Mesenchymal stem cell (in vitro differentiated cells and primary cell): ENCODE data around the gene MAPK12.

Source experiments
- DNase-seq: peaks from one replicate; pipeline ENCODE4 v3.0.0-alpha.2; 2013
- H2AFZ ChIP-seq: one replicate; pipeline ENCODE4 v1.6.1; 2013; ENCODE audit warnings: low read depth, mild to moderate bottlenecking, control low read depth, inconsistent platforms, low read length, moderate library complexity
- H2AK5ac ChIP-seq: 2 replicates; pipeline ENCODE4 v1.6.1; 2013; ENCODE audit warnings: low read length, moderate library complexity, mild to moderate bottlenecking, inconsistent platforms; ENCODE audit not compliant: severe bottlenecking
- H2BK120ac ChIP-seq: one replicate; pipeline ENCODE4 v1.6.1; 2013; ENCODE audit warnings: low read depth, mild to moderate bottlenecking, inconsistent platforms, low read length, moderate library complexity
- H2BK12ac ChIP-seq, 2 experiments: one replicate each; pipeline ENCODE4 v1.6.1; 2013; ENCODE audit warnings: inconsistent platforms in 2 of 2, low read length in 2 of 2, mild to moderate bottlenecking in 2 of 2, moderate library complexity in 2 of 2, control low read depth in 1 of 2
- H2BK15ac ChIP-seq: one replicate; pipeline ENCODE4 v1.6.1; 2013; ENCODE audit warnings: mild to moderate bottlenecking, low read depth, inconsistent platforms; ENCODE audit not compliant: poor library complexity, severe bottlenecking
- H2BK5ac ChIP-seq: 2 replicates; pipeline ENCODE4 v1.6.1; 2013; ENCODE audit warnings: low read depth, mild to moderate bottlenecking, low read length, control low read depth, inconsistent platforms; ENCODE audit not compliant: poor library complexity, severe bottlenecking
- H3K14ac ChIP-seq, 2 experiments: one replicate each; pipeline ENCODE4 v1.6.1; 2013; ENCODE audit warnings: inconsistent platforms in 2 of 2, low read length in 2 of 2, control low read depth in 1 of 2, mild to moderate bottlenecking in 1 of 2, moderate library complexity in 1 of 2
- H3K18ac ChIP-seq, 2 experiments: one replicate each; pipeline ENCODE4 v1.6.1; 2013; ENCODE audit warnings: inconsistent platforms in 2 of 2, low read length in 2 of 2, control low read depth in 1 of 2, low read depth in 1 of 2, mild to moderate bottlenecking in 1 of 2
- H3K23ac ChIP-seq, 2 experiments: one replicate each; pipeline ENCODE4 v1.6.1; 2013; ENCODE audit warnings: inconsistent platforms in 2 of 2, low read length in 2 of 2, mild to moderate bottlenecking in 2 of 2, moderate library complexity in 2 of 2, control low read depth in 1 of 2
- H3K27ac ChIP-seq: 2 replicates; pipeline ENCODE4 v1.5.1; 2013; ENCODE audit warnings: mild to moderate bottlenecking, moderate library complexity, low read length, control low read depth, inconsistent platforms; ENCODE audit not compliant: poor library complexity, severe bottlenecking
- H3K27me3 ChIP-seq, 2 experiments: 2 replicates each; pipeline versions ENCODE4 v1.6.1 to v1.7.0; 2013; ENCODE audit warnings: low read length in 2 of 2, mild to moderate bottlenecking in 2 of 2, moderate library complexity in 2 of 2, control low read depth in 1 of 2, inconsistent platforms in 1 of 2; ENCODE audit not compliant: control insufficient read depth in 1 of 2, insufficient read depth in 1 of 2
- H3K36me3 ChIP-seq, 2 experiments: 2 replicates each; pipeline versions ENCODE4 v1.6.1 to v1.7.0; 2013; ENCODE audit warnings: low read length in 2 of 2, control low read depth in 1 of 2, inconsistent platforms in 1 of 2, low read depth in 1 of 2, mild to moderate bottlenecking in 1 of 2; ENCODE audit not compliant: insufficient read depth in 2 of 2, control insufficient read depth in 1 of 2
- H3K4ac ChIP-seq, 2 experiments: one replicate each; pipeline ENCODE4 v1.6.1; 2013; ENCODE audit warnings: inconsistent platforms in 2 of 2, low read length in 2 of 2, mild to moderate bottlenecking in 2 of 2, moderate library complexity in 2 of 2, control low read depth in 1 of 2, low read depth in 1 of 2
- H3K4me1 ChIP-seq: 2 replicates; pipeline ENCODE4 v1.6.1; 2013; ENCODE audit warnings: low read depth, low read length, control low read depth; ENCODE audit not compliant: control insufficient read depth, insufficient read depth
- H3K4me2 ChIP-seq: 2 replicates; pipeline ENCODE4 v1.6.1; 2013; ENCODE audit warnings: low read length, mild to moderate bottlenecking, inconsistent platforms; ENCODE audit not compliant: poor library complexity, severe bottlenecking
- H3K4me3 ChIP-seq, 2 experiments: 2 replicates each; pipeline versions ENCODE4 v1.5.1 to v1.7.0; 2013; ENCODE audit warnings: low read length in 2 of 2, mild to moderate bottlenecking in 2 of 2, control low read depth in 1 of 2, low read depth in 1 of 2; ENCODE audit not compliant: insufficient read depth in 1 of 2
- H3K79me1 ChIP-seq: replicated peaks from 2 replicates; pipeline ENCODE4 v1.6.1; 2013; ENCODE audit warnings: mild to moderate bottlenecking, control low read depth, low read length, inconsistent platforms; ENCODE audit not compliant: poor library complexity, severe bottlenecking
- H3K9ac ChIP-seq: 2 replicates; pipeline ENCODE4 v1.7.0; 2013; ENCODE audit warnings: mild to moderate bottlenecking, low read length, moderate library complexity
- H3K9me3 ChIP-seq: 2 replicates; pipeline ENCODE4 v1.7.0; 2013; ENCODE audit warnings: mild to moderate bottlenecking, low read length; ENCODE audit not compliant: control insufficient read depth
- H4K8ac ChIP-seq: one replicate; pipeline ENCODE4 v1.6.1; 2013; ENCODE audit warnings: inconsistent platforms, mild to moderate bottlenecking, low read length, moderate library complexity
- H4K91ac ChIP-seq: one replicate; pipeline ENCODE4 v1.6.1; 2013; ENCODE audit warnings: mild to moderate bottlenecking, low read length, inconsistent platforms
- WGBS: methylation state at CpG from one replicate; pipeline ENCODE4 v1.1.7; 2013; ENCODE audit warnings: mixed read lengths; 5-methylcytosine and 5-hydroxymethylcytosine counted together

The MAPK12 gene

DNA sequence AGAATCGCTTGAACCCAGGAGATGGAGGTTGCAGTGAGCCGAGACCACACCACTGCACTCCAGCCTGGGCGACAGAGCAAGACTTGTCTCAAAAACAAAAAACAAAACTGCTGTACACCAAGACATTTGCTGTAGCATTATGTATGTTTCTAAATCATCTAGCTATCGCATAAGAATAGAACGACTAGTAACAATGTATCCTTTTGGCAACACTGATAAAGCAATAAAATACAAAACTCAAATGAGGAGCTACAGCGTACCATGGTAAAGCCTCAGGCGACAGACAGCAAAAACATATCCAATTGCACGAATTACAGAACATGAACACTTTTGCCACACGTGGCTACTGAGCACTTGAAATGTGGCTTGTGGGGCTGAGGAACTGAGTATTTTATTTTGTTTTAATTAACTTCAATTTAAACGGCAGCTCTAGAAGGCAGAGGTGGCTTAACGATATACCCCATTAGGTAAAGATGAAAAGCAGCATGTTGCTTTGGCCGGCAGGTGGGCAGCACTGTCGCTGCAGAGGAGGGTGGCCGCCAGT is 19.0 kb downstream of the MAPK12 start:
- Histone ChIP-seq H3K36me3 (peaks cover 30 to 43% of the 10 kb centered on the region in 2 experiments), H3K18ac (no peak overlapping the region), H3K27me3 (no peaks in the 10 kb centered on the region), H2BK120ac (no peak overlapping the region), H3K4me2 (peak overlapping the region; percentile 44), H3K79me1 (peaks cover 26% of the 10 kb centered on the region), H2BK12ac (no peak overlapping the region), H2BK5ac (no peak overlapping the region), H3K9ac (peak overlapping the region; percentile 96), H4K91ac (no peak overlapping the region), H3K4ac (no peak overlapping the region), H4K8ac (no peak overlapping the region), H2AFZ (no peak overlapping the region), H3K4me3 (peak overlapping the region in 1 of 2 experiments; percentile 92), H3K23ac (no peak overlapping the region), H2BK15ac (no peak overlapping the region), H3K4me1 (peaks cover 29% of the 10 kb centered on the region), H2AK5ac (no peak overlapping the region), H3K9me3 (no peaks in the 10 kb centered on the region), H3K14ac (no peak overlapping the region), H3K27ac (no peak overlapping the region)
- WGBS: 91% methylated on average over 14 of the region's 14 CpGs
- no peak for DNase-seq

GRCh38 chr22:50238755-50239154 is 22.7 kb downstream of the MAPK12 start:
- H2BK120ac ChIP-seq: no peak overlapping the region
- H4K8ac ChIP-seq: peak overlapping the region; percentile 12
- H3K9ac ChIP-seq: no peak overlapping the region
- no peak overlapping the region for H2BK5ac ChIP-seq
- DNase-seq: no peak
- no peak overlapping the region for H3K4me3 ChIP-seq
- H3K36me3 ChIP-seq: peaks cover 10 to 50% of the 10 kb centered on the region in 2 experiments
- H3K14ac ChIP-seq: no peak overlapping the region
- no peak overlapping the region for H3K27ac ChIP-seq
- 86% methylated on average over 9 of the region's 9 CpGs for WGBS
- H3K18ac ChIP-seq: no peak overlapping the region
- no peaks in the 10 kb centered on the region for H3K27me3 ChIP-seq
- no peak overlapping the region for H2BK15ac ChIP-seq
- H3K4me1 ChIP-seq: peaks cover 28% of the 10 kb centered on the region
- no peaks in the 10 kb centered on the region for H3K9me3 ChIP-seq
- H3K4ac ChIP-seq: no peak overlapping the region
- H2BK12ac ChIP-seq: no peak overlapping the region
- no peak overlapping the region for H2AFZ ChIP-seq
- no peak overlapping the region for H3K23ac ChIP-seq
- peaks cover 37% of the 10 kb centered on the region for H3K79me1 ChIP-seq
- no peak overlapping the region for H2AK5ac ChIP-seq
- H4K91ac ChIP-seq: no peak overlapping the region
- H3K4me2 ChIP-seq: no peak overlapping the region

- Histone ChIP-seq H4K91ac (no peak overlapping the region), H3K79me1 (peaks cover 50% of the 10 kb centered on the region), H3K4me1 (peaks cover 20% of the 10 kb centered on the region), H3K18ac (no peak overlapping the region), H3K9me3 (no peaks in the 10 kb centered on the region), H3K4ac (no peak overlapping the region), H3K27ac (no peak overlapping the region), H2BK120ac (no peak overlapping the region), H3K36me3 (peaks cover 22 to 65% of the 10 kb centered on the region in 2 experiments), H2BK5ac (no peak overlapping the region), H3K4me3 (no peak overlapping the region), H4K8ac (no peak overlapping the region), H3K4me2 (no peak overlapping the region), H2AK5ac (no peak overlapping the region), H2BK12ac (no peak overlapping the region), H2BK15ac (no peak overlapping the region), H3K23ac (peak overlapping the region in 1 of 2 experiments; percentile 64), H3K27me3 (no peaks in the 10 kb centered on the region), H2AFZ (no peak overlapping the region), H3K9ac (no peak overlapping the region), H3K14ac (no peak overlapping the region)
- WGBS: 84% methylated on average over 10 of the region's 11 CpGs
- DNase-seq: peak; percentile 50
These were observed 24.6 kb downstream of the MAPK12 start for GRCh38 chr22:50236731-50237409.

- WGBS: 89% methylated on average over 18 of the region's 18 CpGs
- no peak overlapping the region for H2BK120ac ChIP-seq
These were observed 28.3 kb downstream of the MAPK12 start for GRCh38 chr22:50233223-50233622.

More at GRCh38 chr22:50233223-50233622, 28.3 kb downstream of the MAPK12 start:
- Histone ChIP-seq H4K91ac (no peak overlapping the region), H2AK5ac (no peak overlapping the region), H3K4me3 (no peak overlapping the region), H3K4me2 (no peak overlapping the region), H3K9me3 (no peaks in the 10 kb centered on the region), H2BK12ac (no peak overlapping the region), H3K9ac (no peak overlapping the region), H4K8ac (no peak overlapping the region), H3K4me1 (peaks cover 14% of the 10 kb centered on the region), H3K79me1 (peaks cover 47% of the 10 kb centered on the region), H3K14ac (no peak overlapping the region), H3K27me3 (no peaks in the 10 kb centered on the region), H3K36me3 (peaks cover 22 to 68% of the 10 kb centered on the region in 2 experiments), H3K18ac (no peak overlapping the region), H2BK5ac (no peak overlapping the region), H2BK15ac (no peak overlapping the region), H2AFZ (no peak overlapping the region), H3K27ac (no peak overlapping the region), H3K23ac (no peak overlapping the region), H3K4ac (no peak overlapping the region)
- no peak for DNase-seq
